Neural cell (in vitro differentiated cells): ENCODE data around the gene SLC9C1. TPM values are rescaled to one million over a fixed set of nuclear protein-coding genes. Genes with fewer than 3 reads are reported as not detected.

Experiments
- H2AFZ ChIP-seq: fragments of 200-600, 300-800 bp; sonication (generic), shearing (Covaris generic); 2 replicates; pipeline ENCODE4 v1.6.0; 2014; ENCODE audit warnings: low read depth, mild to moderate bottlenecking, antibody characterized with exemption, low read length, moderate library complexity
- H3F3A ChIP-seq: fragments of 200-600 bp; shearing (Covaris generic); 2 replicates; pipeline ENCODE4 v1.6.1; 2016; ENCODE audit warnings: mild to moderate bottlenecking, moderate library complexity, mixed read lengths, antibody characterized with exemption, low read length; ENCODE audit not compliant: insufficient read depth, poor library complexity, severe bottlenecking
- H3K27ac ChIP-seq: fragments of 200-600, 300-800 bp; sonication (generic), shearing (Covaris generic); 2 replicates; pipeline ENCODE4 v1.5.1; 2014; ENCODE audit warnings: mild to moderate bottlenecking, low read length, moderate library complexity
- H3K27me3 ChIP-seq: fragments of 300-800, 200-600 bp; sonication (generic), shearing (Covaris generic); 2 replicates; pipeline ENCODE4 v1.6.0; 2014; ENCODE audit warnings: mild to moderate bottlenecking, low read depth, low read length, moderate library complexity; ENCODE audit not compliant: insufficient read depth
- H3K36me3 ChIP-seq: fragments of 300-800, 200-600 bp; sonication (generic), shearing (Covaris generic); 2 replicates; pipeline ENCODE4 v1.5.1; 2014; ENCODE audit warnings: mild to moderate bottlenecking, antibody characterized with exemption, low read length, moderate library complexity; ENCODE audit not compliant: insufficient read depth
- H3K4me2 ChIP-seq: fragments of 300-800, 200-600 bp; sonication (generic), shearing (Covaris generic); 2 replicates; pipeline ENCODE4 v1.6.0; 2014; ENCODE audit warnings: mild to moderate bottlenecking, low read length
- H3K4me3 ChIP-seq: fragments of 300-800, 200-600 bp; sonication (generic), shearing (Covaris generic); 2 replicates; pipeline ENCODE4 v1.5.1; 2014; ENCODE audit warnings: mild to moderate bottlenecking, low read length, moderate library complexity
- H3K79me2 ChIP-seq: fragments of 200-600 bp; shearing (Covaris generic); replicated peaks from 2 replicates; pipeline ENCODE4 v1.6.0; 2014; ENCODE audit warnings: mild to moderate bottlenecking, low read length, moderate library complexity; ENCODE audit not compliant: insufficient read depth
- H3K9ac ChIP-seq: fragments of 300-800, 200-600 bp; sonication (generic), shearing (Covaris generic); 2 replicates; pipeline ENCODE4 v1.6.1; 2016; ENCODE audit warnings: mild to moderate bottlenecking, low read length, mixed read lengths
- H3K9me2 ChIP-seq: fragments of 200-600 bp; shearing (Covaris generic); 2 replicates; pipeline ENCODE4 v1.6.1; 2016; ENCODE audit warnings: mild to moderate bottlenecking, low read length, mixed read lengths; ENCODE audit not compliant: insufficient read depth
- H3K9me3 ChIP-seq: fragments of 200-600, 300-800 bp; sonication (generic), shearing (Covaris generic); 2 replicates; pipeline ENCODE4 v1.6.1; 2016; ENCODE audit warnings: mild to moderate bottlenecking, mixed run types, low read length, moderate library complexity, mixed read lengths
- H4K20me1 ChIP-seq: fragments of 200-600 bp; shearing (Covaris generic); 2 replicates; pipeline ENCODE4 v1.6.1; 2016; ENCODE audit warnings: mild to moderate bottlenecking, mixed run types; ENCODE audit not compliant: insufficient read depth
- EP300 ChIP-seq: fragments of 450-650 bp; conservative IDR thresholded peaks from 2 replicates; pipeline ENCODE4 v1.6.1; 2014; ENCODE audit warnings: antibody characterized with exemption, mild to moderate bottlenecking, moderate library complexity; ENCODE audit not compliant: poor library complexity, severe bottlenecking
- EZH2 ChIP-seq: fragments of 200-600, 300-800 bp; shearing (Covaris generic), sonication (generic); IDR thresholded peaks from 2 replicates; pipeline ENCODE4 v1.6.1; 2014; ENCODE audit warnings: antibody characterized with exemption, low read length, borderline replicate concordance, mild to moderate bottlenecking; ENCODE audit not compliant: insufficient read depth, poor library complexity, severe bottlenecking
- MXI1 ChIP-seq: fragments of 450-650 bp; conservative IDR thresholded peaks from 2 replicates; pipeline ENCODE4 v1.6.1; 2014; ENCODE audit warnings: antibody characterized with exemption, mild to moderate bottlenecking; ENCODE audit not compliant: poor library complexity, severe bottlenecking
- POLR2AphosphoS5 ChIP-seq: IDR thresholded peaks from 2 replicates; pipeline ENCODE4 v1.6.1; 2012
- TAF1 ChIP-seq: IDR thresholded peaks from 2 replicates; pipeline ENCODE4 v1.6.1; 2012; ENCODE audit warnings: low read depth
- polyA plus RNA-seq: library from polyadenylated mRNA; depleted of rRNA; stranded (reverse); fragments of >200 nt; gene quantifications from 2 replicates; pipeline ENCODE4 v1.2.3, GENCODE V29; 2014
- TF ChIP-seq, protein P1 (sequence below): IDR thresholded peaks from 2 replicates; pipeline ENCODE4 v1.6.1; 2012; ENCODE audit warnings: borderline replicate concordance
- TF ChIP-seq, protein P2 (sequence below): fragments of 450-650 bp; IDR thresholded peaks from 2 replicates; pipeline ENCODE4 v1.5.1; 2014; ENCODE audit warnings: antibody characterized with exemption, mild to moderate bottlenecking, moderate library complexity; ENCODE audit not compliant: poor library complexity, severe bottlenecking

Gene SLC9C1
- polyA plus RNA-seq, 1 donor from 2014 or later, result not detected

GRCh38 chr3:112199622-112200316, 94.2 kb downstream of the SLC9C1 start:
- H3K36me3 ChIP-seq, result no peaks in the 10 kb centered on the region
- no peaks in the 10 kb centered on the region for H3K9me2 ChIP-seq
- peak overlapping the region; percentile 21 for H3K27ac ChIP-seq
- H3K27me3 ChIP-seq, result no peaks in the 10 kb centered on the region
- TF ChIP-seq, protein P1, sequence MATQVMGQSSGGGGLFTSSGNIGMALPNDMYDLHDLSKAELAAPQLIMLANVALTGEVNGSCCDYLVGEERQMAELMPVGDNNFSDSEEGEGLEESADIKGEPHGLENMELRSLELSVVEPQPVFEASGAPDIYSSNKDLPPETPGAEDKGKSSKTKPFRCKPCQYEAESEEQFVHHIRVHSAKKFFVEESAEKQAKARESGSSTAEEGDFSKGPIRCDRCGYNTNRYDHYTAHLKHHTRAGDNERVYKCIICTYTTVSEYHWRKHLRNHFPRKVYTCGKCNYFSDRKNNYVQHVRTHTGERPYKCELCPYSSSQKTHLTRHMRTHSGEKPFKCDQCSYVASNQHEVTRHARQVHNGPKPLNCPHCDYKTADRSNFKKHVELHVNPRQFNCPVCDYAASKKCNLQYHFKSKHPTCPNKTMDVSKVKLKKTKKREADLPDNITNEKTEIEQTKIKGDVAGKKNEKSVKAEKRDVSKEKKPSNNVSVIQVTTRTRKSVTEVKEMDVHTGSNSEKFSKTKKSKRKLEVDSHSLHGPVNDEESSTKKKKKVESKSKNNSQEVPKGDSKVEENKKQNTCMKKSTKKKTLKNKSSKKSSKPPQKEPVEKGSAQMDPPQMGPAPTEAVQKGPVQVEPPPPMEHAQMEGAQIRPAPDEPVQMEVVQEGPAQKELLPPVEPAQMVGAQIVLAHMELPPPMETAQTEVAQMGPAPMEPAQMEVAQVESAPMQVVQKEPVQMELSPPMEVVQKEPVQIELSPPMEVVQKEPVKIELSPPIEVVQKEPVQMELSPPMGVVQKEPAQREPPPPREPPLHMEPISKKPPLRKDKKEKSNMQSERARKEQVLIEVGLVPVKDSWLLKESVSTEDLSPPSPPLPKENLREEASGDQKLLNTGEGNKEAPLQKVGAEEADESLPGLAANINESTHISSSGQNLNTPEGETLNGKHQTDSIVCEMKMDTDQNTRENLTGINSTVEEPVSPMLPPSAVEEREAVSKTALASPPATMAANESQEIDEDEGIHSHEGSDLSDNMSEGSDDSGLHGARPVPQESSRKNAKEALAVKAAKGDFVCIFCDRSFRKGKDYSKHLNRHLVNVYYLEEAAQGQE, result no peak
- TF ChIP-seq POLR2AphosphoS5 (no peak), TAF1 (no peak), EP300 (no peak), EZH2 (no peak), MXI1 (no peak)
- TF ChIP-seq, protein P2, sequence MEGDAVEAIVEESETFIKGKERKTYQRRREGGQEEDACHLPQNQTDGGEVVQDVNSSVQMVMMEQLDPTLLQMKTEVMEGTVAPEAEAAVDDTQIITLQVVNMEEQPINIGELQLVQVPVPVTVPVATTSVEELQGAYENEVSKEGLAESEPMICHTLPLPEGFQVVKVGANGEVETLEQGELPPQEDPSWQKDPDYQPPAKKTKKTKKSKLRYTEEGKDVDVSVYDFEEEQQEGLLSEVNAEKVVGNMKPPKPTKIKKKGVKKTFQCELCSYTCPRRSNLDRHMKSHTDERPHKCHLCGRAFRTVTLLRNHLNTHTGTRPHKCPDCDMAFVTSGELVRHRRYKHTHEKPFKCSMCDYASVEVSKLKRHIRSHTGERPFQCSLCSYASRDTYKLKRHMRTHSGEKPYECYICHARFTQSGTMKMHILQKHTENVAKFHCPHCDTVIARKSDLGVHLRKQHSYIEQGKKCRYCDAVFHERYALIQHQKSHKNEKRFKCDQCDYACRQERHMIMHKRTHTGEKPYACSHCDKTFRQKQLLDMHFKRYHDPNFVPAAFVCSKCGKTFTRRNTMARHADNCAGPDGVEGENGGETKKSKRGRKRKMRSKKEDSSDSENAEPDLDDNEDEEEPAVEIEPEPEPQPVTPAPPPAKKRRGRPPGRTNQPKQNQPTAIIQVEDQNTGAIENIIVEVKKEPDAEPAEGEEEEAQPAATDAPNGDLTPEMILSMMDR, result no peak
- no peaks in the 10 kb centered on the region for H3F3A ChIP-seq
- no peak overlapping the region for H3K4me3 ChIP-seq
- H2AFZ ChIP-seq, result no peak overlapping the region
- H3K79me2 ChIP-seq, result no peaks in the 10 kb centered on the region
- H4K20me1 ChIP-seq, result no peaks in the 10 kb centered on the region
- H3K9me3 ChIP-seq, result no peaks in the 10 kb centered on the region
- no peak overlapping the region for H3K9ac ChIP-seq
- no peak overlapping the region for H3K4me2 ChIP-seq

- Histone ChIP-seq H3F3A (no peaks in the 10 kb centered on the region), H3K9ac (no peak overlapping the region), H3K9me2 (no peaks in the 10 kb centered on the region), H3K4me3 (no peak overlapping the region), H3K79me2 (no peaks in the 10 kb centered on the region), H3K4me2 (no peak overlapping the region), H3K27me3 (no peaks in the 10 kb centered on the region), H3K9me3 (peaks cover 4% of the 10 kb centered on the region), H4K20me1 (no peaks in the 10 kb centered on the region), H2AFZ (no peak overlapping the region), H3K36me3 (no peaks in the 10 kb centered on the region), H3K27ac (no peak overlapping the region)
- TF ChIP-seq TAF1, result no peak
- TF ChIP-seq, protein P2, result no peak
These were observed 96.9 kb downstream of the SLC9C1 start for GRCh38 chr3:112197131-112197530.
